ENCODE data around the gene DNAJB13.
A peak's percentile ranks its signal among the peaks of the same experiment; 100 is the strongest.

The DNAJB13 gene

DNA sequence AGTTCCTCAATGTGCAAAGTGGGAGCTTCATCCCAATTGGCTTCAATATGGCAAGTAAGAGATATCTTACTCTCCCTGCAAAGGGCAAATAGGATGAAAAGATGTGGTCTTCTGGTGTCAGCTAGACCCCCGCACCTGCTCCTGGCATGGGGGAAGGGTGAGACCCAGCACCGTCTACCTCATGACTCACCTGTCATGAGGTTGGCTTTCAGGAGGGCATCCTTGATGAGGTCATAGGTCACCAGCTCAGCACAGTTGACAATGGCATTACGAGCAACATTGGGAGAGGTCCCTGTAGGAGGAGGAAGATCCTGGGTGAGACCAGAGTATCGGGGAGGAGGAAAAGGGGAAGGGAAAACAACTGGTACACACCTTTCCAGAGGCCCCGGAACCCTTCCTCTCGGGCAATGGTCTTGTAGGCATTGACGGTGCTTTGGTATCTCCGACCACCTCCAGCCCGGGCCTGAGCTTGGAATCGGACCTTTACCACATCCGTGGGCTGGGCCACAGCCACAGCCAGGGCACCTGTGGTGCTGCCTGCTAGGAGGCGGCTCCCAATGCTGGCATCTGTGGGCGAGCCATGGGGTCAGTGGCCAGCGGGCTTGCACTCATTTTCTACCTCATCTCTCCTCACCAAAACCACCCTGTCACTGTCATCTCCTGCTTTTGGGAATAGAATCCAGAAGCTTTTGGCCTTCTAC lies 25.8 kb downstream of the DNAJB13 start:
- no peaks in the 10 kb centered on the region for H3K27me3 ChIP-seq (ENCODE audit: insufficient read depth, low read length)
- no peaks in the 10 kb centered on the region for H4K20me1 ChIP-seq (ENCODE audit: insufficient read depth, low read length)
- H2AFZ ChIP-seq (ENCODE audit: low read length), result no peak overlapping the region
- TF ChIP-seq, protein P1, sequence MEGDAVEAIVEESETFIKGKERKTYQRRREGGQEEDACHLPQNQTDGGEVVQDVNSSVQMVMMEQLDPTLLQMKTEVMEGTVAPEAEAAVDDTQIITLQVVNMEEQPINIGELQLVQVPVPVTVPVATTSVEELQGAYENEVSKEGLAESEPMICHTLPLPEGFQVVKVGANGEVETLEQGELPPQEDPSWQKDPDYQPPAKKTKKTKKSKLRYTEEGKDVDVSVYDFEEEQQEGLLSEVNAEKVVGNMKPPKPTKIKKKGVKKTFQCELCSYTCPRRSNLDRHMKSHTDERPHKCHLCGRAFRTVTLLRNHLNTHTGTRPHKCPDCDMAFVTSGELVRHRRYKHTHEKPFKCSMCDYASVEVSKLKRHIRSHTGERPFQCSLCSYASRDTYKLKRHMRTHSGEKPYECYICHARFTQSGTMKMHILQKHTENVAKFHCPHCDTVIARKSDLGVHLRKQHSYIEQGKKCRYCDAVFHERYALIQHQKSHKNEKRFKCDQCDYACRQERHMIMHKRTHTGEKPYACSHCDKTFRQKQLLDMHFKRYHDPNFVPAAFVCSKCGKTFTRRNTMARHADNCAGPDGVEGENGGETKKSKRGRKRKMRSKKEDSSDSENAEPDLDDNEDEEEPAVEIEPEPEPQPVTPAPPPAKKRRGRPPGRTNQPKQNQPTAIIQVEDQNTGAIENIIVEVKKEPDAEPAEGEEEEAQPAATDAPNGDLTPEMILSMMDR (IDR thresholded peaks at IDR 0.05; ENCODE audit: low read length), result no peak
- no peak for TF ChIP-seq EZH2 (IDR thresholded peaks at IDR 0.05; ENCODE audit: borderline replicate concordance, low read length)
- H3F3A ChIP-seq (ENCODE audit: insufficient read depth, low read length), result peaks cover 19% of the 10 kb centered on the region
- no peak overlapping the region for H3K9ac ChIP-seq (ENCODE audit: low read length)
- no peaks in the 10 kb centered on the region for H3K9me2 ChIP-seq (ENCODE audit: low read depth, low read length)
- H3K4me2 ChIP-seq (ENCODE audit: low read length), result no peak overlapping the region; the same call in 1 of the 2 replicates
- H3K27ac ChIP-seq (ENCODE audit: low read depth, low read length, poor library complexity, severe bottlenecking), result peak overlapping the region; percentile 98
- H3K4me1 ChIP-seq (ENCODE audit: insufficient read depth, low read length, severe bottlenecking), result peaks cover 88% of the 10 kb centered on the region
- H3K36me3 ChIP-seq (ENCODE audit: insufficient read depth, low read length), result peaks cover 87% of the 10 kb centered on the region
- peaks cover 4% of the 10 kb centered on the region; the same call in 1 of the 2 replicates for H3K79me2 ChIP-seq (ENCODE audit: insufficient read depth, low read length)
- no peaks in the 10 kb centered on the region for H3K9me3 ChIP-seq (ENCODE audit: low read length)
- no peak overlapping the region for H3K4me3 ChIP-seq (ENCODE audit: low read depth, low read length, poor library complexity, severe bottlenecking)

DNA sequence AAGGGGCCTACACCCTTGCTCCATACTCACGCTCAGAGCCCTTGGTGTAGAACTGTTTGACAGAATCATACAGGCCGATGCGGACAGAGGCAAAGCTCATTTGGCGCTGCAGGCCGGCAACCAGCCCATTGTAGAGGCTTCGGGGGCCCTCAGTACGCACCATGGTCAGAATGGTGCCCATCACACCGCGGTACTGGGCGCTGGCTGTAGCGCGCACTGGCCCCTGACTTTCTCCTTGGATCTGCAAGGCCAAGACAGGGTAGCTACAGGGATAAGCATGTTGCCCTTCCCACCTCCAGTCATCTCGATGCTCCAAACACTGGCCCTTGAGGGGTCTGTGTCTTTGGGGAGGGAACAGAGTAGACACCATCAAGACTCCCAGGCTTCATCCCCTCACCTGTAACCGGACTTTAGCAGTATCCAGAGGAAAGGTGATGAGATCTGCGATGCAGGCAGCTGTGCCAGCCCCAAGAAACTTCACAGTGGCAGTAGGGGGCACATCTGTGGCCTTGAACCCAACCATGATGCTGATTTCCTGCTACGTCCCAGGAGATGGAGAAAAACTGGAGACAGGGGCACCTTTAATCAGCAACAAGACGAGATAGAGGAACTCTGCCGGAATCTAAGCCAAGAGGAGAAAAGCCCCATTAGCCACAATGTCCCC lies 27.2 kb downstream of the DNAJB13 start:
- Histone ChIP-seq H2AFZ (ENCODE audit: low read length) (no peak overlapping the region), H3K27ac (ENCODE audit: low read depth, low read length, poor library complexity, severe bottlenecking) (peak overlapping the region; percentile 98), H4K20me1 (ENCODE audit: insufficient read depth, low read length) (no peaks in the 10 kb centered on the region), H3K9me3 (ENCODE audit: low read length) (no peaks in the 10 kb centered on the region), H3F3A (ENCODE audit: insufficient read depth, low read length) (peaks cover 20% of the 10 kb centered on the region), H3K27me3 (ENCODE audit: insufficient read depth, low read length) (no peaks in the 10 kb centered on the region), H3K79me2 (ENCODE audit: insufficient read depth, low read length) (peaks cover 13% of the 10 kb centered on the region), H3K9me2 (ENCODE audit: low read depth, low read length) (no peaks in the 10 kb centered on the region), H3K4me3 (ENCODE audit: low read depth, low read length, poor library complexity, severe bottlenecking) (peak overlapping the region; percentile 3), H3K4me1 (ENCODE audit: insufficient read depth, low read length, severe bottlenecking) (peaks cover 75% of the 10 kb centered on the region), H3K4me2 (ENCODE audit: low read length) (peak overlapping the region; percentile 16; the same call in 1 of the 2 replicates), H3K36me3 (ENCODE audit: insufficient read depth, low read length) (peaks cover 94% of the 10 kb centered on the region), H3K9ac (ENCODE audit: low read length) (no peak overlapping the region; the same call in 1 of the 2 replicates)
- TF ChIP-seq, protein P1 (IDR thresholded peaks at IDR 0.05; ENCODE audit: low read length), result no peak
- no peak for TF ChIP-seq EZH2 (IDR thresholded peaks at IDR 0.05; ENCODE audit: borderline replicate concordance, low read length)

DNA sequence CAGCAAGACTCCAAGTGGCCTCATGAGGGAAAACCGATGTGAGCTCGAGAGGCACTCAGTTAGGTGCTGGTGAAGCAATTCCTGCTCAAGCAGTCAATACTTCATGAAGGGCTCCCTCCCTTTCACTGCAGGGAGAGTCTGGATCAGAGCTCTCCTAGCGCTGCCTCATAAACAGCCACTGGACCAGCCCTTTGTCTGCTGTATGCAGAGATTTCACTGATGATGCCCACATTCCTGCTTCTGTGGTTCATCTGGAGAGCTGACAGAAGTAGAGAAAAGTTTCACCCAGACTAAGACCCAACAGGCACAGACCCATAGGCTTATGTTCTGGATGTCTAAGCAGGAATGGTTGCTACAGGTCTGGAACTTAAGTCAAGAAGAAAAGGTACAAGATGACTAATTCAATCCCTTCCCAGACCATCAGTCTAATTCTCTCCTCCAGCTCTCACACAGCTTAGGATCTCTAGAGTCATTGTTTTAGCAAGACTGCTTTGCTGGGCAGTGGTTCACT lies 27.8 kb downstream of the DNAJB13 start:
- H3K27me3 ChIP-seq (ENCODE audit: insufficient read depth, low read length), result no peaks in the 10 kb centered on the region
- H4K20me1 ChIP-seq (ENCODE audit: insufficient read depth, low read length), result no peaks in the 10 kb centered on the region
- peak overlapping the region; percentile 98 for H3K27ac ChIP-seq (ENCODE audit: low read depth, low read length, poor library complexity, severe bottlenecking)
- TF ChIP-seq EZH2 (IDR thresholded peaks at IDR 0.05; ENCODE audit: borderline replicate concordance, low read length), result no peak
- TF ChIP-seq, protein P1 (IDR thresholded peaks at IDR 0.05; ENCODE audit: low read length), result no peak
- H3F3A ChIP-seq (ENCODE audit: insufficient read depth, low read length), result peaks cover 20% of the 10 kb centered on the region
- H3K9me2 ChIP-seq (ENCODE audit: low read depth, low read length), result no peaks in the 10 kb centered on the region
- H3K79me2 ChIP-seq (ENCODE audit: insufficient read depth, low read length), result peaks cover 13% of the 10 kb centered on the region
- peaks cover 87% of the 10 kb centered on the region for H3K36me3 ChIP-seq (ENCODE audit: insufficient read depth, low read length)
- H3K4me1 ChIP-seq (ENCODE audit: insufficient read depth, low read length, severe bottlenecking), result peaks cover 72% of the 10 kb centered on the region
- H3K9me3 ChIP-seq (ENCODE audit: low read length), result no peaks in the 10 kb centered on the region
- H3K4me3 ChIP-seq (ENCODE audit: low read depth, low read length, poor library complexity, severe bottlenecking), result peak overlapping the region; percentile 3
- no peak overlapping the region; the same call in 1 of the 2 replicates for H3K9ac ChIP-seq (ENCODE audit: low read length)
- H2AFZ ChIP-seq (ENCODE audit: low read length), result no peak overlapping the region
- H3K4me2 ChIP-seq (ENCODE audit: low read length), result peak overlapping the region; percentile 99; the same call in 1 of the 2 replicates
